22Rv1 (cell line): Measurements from ENCODE around the gene FAM187B.

Experiments
- CTCF ChIP-seq: fragments of 450-650 bp; IDR thresholded peaks from 2 replicates; pipeline ENCODE4 v1.5.1; 2017; ENCODE audit warnings: mild to moderate bottlenecking
- ZFX ChIP-seq: fragments of 450-650 bp; IDR thresholded peaks from 2 replicates; pipeline ENCODE4 v1.6.1; 2017; ENCODE audit warnings: antibody characterized with exemption, borderline replicate concordance

GRCh38 chr19:35207391-35207871 is 21.1 kb downstream of the FAM187B start:
- no peak for TF ChIP-seq CTCF
- TF ChIP-seq ZFX, result no peak
